Activated CD4-positive, CD25-positive, alpha-beta regulatory T cell treated with anti-CD3 and anti-CD28 coated beads, Interleukin-2, amount 50 U/mL, for 16 hours (primary cell): ENCODE results near the gene MORN1.

Source experiments
- DNase-seq: peaks from one replicate; pipeline ENCODE4 v3.0.0-alpha.2; 2020; ENCODE audit warnings: low read depth, low spot score

Gene MORN1

DNA sequence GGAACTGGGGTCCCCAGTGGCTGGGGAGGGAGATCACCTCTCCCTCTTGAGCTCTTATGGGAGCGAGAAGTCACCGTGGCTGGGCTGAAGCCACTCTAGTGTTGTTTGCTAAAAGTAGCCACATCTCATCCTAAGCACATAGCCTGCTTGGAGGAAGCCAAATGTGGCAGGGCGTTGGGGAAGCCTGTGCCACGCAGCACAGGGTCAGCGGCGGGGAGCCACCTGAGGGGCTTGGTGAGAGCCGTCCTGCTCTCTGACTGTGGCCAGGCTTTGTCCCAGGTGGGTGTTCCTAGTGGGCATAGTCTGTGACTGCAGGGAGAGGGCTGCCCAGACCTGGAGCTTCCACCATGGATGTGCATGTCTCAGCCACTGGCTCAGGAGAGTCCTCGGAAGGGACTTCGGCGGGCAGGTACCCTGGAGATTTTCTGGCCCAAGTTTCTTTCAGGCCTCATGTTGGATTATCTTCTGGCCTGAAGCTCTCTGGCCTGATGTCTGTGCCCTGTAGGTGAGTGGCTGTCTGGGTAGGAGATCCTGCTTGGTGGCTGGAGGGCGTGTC lies 38.9 kb downstream of the MORN1 start:
- DNase-seq: no peak

DNA sequence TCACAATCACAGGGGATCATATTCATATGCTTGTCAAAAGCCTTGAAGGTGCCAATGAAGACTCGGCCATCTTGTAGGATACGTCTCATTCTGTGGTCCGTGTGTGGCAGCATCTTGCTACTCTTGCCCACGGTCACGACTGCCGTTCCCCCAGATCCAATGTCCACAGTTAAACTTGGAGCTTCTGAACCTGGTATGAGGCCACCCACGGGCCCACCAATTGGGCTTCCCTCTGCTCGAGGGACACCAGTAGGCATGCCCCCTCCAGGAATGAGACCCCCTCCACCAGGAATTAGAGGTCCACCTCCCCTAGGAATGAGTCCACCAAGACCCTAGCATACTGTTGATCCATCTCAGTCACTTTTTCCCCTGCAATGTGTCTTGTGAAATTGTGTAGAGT lies 39.6 kb downstream of the MORN1 start:
- no peak for DNase-seq

GRCh38 chr1:2350911-2351655 lies 40.3 kb downstream of the MORN1 start:
- no peak for DNase-seq

DNA sequence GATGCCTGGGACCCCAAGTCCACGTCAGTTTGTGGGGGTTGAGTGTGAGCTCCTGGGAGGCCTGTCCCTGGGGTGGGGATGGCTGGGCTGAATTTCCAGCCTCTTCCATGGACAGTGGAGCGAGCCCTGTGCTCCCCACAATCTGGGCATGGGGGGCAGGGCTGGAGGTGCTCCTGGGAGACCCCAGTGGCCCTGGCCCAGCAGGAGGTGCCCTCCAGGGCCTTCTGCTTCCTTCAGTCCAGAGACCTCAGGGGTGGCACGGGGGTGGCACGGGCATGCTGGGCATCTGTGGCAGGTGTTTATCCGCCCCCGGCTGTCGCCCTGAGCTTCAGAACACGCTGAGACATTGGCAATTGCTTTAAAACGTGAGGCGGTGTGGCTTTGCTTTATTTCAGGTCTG lies 40.9 kb downstream of the MORN1 start:
- no peak for DNase-seq

DNA sequence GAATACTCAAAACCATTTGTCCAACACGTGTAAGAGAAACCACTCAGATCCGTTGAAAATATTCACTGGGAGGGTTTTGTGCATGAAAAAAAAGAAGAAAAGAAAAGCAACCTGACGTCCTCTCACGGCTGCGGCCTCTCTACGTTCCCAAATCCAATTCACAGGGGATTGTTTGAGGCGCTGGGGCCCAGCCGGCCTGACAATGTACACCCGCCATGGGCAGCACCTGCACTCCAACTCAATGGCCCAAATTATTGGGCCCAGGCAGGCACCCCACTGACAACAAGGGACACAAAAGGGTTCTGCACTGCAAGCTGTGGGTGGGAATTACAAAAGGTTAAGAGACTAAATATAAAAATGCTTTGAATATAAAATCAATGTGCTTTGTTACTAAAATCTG lies 41.5 kb downstream of the MORN1 start:
- DNase-seq: no peak

GRCh38 chr1:2348346-2349325 lies 42.7 kb downstream of the MORN1 start:
- DNase-seq: no peak

DNA sequence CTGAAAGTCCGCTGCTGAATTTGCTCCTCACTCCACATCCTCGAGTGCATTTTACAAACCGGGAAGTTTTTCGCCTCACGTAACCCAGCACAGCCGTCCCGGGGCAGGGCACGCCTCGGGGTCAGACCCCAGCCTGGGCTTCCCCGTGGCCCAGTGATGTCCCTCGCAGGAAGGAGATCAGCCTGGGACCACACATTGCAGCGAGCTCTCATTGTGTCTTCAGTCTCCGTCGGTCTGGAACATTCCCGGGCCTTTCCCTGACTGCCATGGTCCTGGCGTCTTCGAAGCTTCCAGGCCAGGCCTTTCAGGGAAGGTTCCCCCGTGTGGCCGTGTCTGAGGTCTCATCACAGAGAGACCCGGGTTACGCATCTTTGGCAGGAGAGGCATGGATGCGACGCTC lies 43.5 kb downstream of the MORN1 start:
- no peak for DNase-seq

DNA sequence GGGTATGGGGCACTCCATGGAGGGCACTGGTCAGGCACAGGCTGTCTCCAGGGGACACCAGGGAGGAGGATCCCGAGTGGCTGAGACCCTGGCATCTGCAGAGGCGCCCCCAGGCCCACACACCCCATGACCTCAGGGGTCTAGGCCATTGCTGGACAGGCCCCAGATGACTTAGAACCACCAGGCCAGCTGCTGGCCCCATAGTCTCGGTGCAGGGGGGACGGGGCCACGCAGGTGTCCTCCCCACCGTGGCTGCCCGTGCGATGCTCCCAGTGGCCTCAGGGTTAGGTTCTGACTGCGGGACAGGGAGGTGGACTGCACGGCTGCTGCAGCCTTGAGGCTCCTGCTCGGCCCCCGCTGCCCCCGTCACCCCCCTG lies 44.0 kb downstream of the MORN1 start:
- no peak for DNase-seq

DNA sequence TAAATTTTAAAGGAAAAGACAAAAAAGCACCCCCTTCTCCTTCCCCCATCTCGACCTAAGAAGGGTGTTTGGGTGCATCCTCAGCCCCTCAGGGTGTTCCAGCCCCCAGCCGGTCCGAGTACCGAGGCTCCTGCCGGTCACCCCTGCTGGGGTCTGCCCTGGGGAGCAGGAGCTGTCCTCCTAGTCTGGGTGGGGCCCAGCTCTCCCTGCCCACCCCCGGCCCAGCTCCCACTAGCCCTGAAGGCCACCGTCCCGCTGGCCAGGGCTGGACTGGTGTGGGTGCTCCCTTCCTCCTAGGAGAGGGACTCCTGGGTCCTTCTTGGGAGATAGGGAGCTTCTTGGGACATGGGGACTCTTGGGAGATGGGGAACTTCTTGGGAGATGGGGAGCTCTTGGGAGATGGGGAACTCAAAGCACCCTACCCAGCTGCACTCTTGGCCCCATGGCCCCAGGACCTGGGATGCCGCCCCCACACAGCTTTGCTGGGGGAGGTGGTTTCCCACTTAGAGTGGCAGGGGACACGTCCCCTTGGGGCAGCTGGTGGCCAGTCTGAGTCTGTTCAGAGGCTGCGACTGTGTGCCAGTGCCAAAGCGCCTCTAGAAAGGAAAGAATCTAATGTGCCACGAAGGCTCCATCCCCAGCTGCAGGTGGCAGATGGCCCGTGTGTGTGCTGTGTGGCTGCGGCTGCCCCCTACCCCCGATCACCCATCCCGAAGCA lies 44.5 kb downstream of the MORN1 start:
- no peak for DNase-seq

GRCh38 chr1:2345297-2346075 lies 45.9 kb downstream of the MORN1 start:
- no peak for DNase-seq

DNA sequence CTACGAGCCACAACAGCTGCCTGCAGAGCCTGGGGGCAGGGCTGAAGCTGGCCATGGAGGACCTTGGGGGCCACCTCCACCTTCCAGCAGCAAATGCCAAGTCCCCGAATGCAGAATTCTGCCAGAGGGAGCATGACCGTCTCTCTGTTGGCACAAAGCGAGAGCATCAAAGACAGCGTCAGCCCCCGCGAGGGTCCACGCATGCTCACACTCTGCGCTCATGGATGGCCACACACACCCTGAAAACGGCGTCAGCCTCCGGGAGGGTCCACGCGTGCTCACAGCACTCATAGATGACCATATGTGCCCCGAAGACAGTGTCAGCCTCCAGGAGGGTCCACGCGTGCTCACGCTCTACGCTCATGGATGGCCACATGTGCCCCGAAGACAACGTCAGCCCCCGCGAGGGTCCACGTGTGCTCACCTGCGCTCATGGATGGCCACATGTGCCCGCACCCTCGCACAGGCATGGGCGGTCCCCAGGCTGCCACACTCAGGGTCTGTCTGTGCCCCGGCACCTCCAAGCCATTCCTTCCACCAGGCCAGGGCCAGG lies 46.5 kb downstream of the MORN1 start:
- no peak for DNase-seq

DNA sequence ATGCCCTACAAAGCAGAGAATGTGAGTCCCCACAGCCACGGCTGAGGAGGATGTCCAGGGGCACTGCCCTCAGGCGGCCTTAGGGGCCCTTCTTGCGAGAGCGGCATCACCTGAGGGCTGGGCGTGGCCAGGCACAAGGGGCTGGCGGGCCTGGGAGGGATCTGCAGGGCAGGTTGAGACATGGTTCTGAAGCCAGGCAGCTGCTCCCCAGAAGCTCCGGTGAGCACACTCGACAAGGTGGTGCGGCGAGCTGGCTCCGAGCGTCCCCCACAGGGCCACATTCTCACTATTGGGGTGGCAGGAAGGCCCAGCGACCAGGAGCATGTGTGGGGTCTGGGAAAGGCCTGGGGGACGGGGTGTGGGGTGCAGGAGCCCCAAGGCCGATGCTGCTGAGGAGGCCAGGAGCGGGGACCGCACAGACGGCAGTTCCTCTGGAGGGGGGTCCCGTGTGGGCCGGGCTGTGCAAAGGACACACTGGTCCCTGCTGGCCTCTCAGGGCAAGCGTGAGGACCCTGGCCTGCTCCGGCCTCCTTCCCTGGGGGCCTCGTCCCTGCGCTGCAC lies 47.2 kb downstream of the MORN1 start:
- DNase-seq: no peak

DNA sequence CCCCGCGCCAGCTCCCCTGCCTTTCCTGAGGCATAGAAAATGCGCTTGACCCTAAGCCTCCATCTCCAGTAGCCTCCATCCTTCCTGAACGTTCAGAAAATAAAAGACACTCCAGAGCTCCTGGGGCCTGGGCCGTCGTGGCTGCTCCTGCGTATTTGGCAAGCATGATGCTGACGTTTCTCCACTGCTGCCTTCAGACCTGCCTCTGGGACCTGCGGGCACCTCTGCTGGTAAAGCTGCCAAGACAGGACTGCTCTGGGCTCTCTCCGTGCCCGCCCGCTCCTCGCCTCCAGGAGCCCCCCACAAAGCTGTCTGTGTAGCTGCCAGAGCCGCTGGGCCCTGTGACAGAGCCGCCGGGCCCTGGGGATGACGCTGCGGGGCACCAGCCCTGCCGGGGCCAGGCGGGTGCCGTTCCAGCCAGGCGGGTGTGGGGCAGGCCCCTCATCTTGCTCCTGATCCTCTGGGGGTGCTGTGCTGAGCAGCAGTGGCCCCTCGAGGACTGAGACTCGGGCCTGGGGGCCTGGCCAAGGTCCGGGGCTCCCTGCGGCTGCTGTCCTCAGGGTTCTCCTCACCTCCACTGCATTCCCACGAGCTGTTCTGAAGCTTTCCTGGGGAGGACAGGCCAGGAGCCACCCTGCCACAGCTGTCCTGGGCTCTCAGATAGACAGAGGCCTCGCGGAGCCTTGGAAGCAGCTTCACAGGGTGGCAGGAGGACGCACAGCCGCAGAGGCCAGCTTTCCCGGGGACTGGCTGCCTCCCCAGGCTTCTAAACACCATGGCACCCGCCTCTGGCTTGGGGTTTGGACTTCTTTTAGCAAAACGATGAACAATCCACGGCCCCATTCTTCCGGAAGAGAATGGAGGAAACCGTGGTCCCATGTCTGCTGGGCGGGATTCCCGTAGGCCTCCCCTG lies 48.1 kb downstream of the MORN1 start:
- no peak for DNase-seq

- DNase-seq: no peak
Measured at GRCh38 chr1:2342384-2343022, 48.9 kb downstream of the MORN1 start.

DNA sequence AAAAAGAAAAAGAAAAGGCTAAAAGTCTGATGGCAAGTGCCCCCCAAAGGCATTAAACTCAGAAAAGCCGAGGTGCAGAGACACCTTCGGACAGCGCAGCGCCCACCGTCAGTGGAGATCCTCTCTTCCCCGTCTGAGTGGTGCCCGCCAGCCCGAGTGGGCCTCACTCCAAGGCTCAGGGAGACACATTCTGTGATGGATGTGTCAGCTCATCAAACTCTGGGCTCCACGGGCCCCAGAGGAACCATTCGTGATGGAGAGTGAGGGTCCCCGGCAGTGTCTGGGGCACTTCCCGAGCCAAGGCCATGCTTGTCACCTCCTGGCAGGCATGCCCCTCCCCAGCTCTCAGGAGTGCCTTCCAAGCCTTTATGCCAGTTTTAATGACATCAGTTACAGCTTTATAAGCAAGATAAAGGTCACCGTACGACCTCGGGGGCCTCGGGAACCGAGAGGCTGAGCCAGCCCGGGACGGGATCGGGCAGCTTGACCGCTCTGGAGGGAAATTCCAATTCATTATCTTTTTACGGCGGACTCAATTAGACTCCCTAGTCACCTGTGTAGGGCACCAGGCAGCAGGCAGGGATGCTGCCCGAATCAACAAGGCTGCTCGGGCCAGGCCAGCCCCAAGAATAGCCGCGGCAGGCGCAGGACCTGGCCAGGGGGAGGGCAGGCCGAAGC lies 49.5 kb downstream of the MORN1 start:
- no peak for DNase-seq

DNA sequence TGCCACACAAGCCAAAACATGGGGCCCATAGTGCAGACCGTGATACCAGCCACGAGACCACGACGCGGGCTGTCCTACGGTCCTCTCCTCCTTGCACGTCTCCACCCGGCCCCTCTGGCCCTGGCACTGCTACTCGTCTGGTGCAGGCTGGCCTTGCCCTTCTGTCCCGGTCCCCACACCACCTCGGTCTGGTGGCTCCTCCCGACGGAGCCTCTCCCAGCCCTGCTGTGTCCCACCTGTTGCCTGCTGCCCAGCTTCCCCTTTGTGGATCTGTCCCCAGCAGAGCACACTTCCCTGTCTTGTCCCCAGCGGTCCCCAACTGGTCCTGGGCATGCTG lies 50.5 kb downstream of the MORN1 start:
- DNase-seq: no peak

- DNase-seq: no peak
Measured at GRCh38 chr1:2340086-2340917, 51.1 kb downstream of the MORN1 start.
